ENCODE data around the gene CTAG1A. TPM values are rescaled to one million over a fixed set of nuclear protein-coding genes. Genes with fewer than 3 reads are reported as not detected.

Gene CTAG1A
- not detected in 5 replicates for total RNA-seq (2022; extraction: Qiagen RNA extraction)

DNA sequence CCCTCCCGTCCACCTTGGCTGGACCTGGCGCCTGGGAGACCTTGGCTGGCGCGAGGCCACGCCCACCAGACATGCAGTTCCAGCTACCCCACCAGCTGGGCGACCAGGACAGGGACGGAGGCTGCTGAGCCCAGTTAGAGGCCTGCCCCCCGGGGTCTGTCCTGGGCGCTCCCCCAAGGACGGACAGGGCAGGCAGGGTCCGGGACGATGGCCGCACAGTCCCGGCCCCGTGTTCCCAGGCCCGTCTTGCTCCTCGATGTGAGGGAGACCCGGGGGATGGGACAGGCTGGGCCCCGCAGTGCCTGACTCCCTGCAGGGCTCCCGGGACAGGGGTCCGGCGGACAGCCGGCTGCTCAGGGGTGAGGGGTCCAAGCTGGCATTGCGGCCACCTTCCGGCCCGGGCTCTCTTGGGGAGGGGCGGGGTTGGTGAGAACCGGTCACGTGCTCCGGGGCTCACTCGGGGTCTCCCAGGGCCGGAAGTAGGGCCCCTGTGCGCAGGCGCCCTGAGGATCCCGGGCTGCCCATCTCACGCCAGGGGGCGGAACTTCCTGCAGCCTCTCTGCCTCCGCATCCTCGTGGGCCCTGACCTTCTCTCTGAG, at the start of gene CTAG1A:
Gene CTAG1A, plus strand, starts transcription at position 549 of the 599 bp plus-strand sequence. CDS start 74 bp downstream, outside the sequence.

DNA sequence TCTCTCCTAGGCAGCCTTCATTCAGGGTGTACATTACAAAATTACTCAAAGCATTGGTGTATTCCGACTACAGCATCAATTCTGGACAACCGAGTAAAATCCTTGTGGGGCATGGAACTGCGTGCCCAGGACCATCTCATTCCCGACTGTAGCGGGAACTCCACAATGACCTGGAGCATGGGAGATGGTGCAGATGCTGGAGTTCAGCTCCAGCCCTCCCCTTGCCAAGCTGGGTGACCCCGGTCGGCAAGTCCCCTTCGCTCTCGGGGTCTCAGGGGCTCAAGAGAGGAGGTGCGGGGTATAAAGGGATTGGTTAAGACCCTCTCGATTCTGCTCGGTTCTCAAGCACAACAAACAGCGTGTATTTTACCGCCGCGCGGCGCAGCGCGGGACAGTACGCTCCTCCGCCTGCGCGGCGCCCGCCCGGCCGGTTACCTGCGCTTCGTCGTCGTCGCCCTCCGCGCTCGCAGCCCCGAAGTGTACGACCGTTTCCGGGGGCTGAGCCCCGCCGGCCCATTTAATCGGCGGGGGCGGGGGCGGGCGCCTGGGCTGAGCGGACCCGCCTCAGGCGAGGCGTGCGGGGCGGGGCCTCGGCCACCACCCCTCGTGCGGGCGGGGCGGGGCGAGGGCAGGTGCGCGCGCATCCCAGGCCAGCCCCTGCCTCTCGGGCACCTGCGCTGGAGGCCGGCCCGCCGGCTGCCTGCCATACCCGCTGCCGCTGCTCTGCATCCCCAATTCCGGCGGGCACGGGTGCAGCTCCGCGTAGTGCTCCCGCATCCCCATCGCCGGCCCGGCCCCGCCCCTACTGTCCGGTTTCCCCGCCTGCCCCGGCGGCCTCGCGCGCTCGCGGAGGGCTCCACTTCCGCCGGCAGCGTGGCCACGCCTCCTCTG, 38.3 kb upstream of the CTAG1A start, which contains the start of gene G6PD:
Gene G6PD, minus strand, starts transcription at position 493 of the 891 bp plus-strand sequence. CDS start 691 bp downstream, outside the sequence.

GRCh38 chrX:154547245-154548027, 37.5 kb upstream of the CTAG1A start, which contains the start of gene IKBKG:
Gene IKBKG, plus strand, starts transcription at chrX:154547620. Its CDS starts 4,383 bp downstream, at chrX:154552003.

GRCh38 chrX:154619182-154619581, 34.2 kb downstream of the CTAG1A start, which contains the start of gene CTAG1B:
Gene CTAG1B, minus strand, starts transcription at chrX:154619282. Its CDS starts 64 bp downstream, at chrX:154619218.

Other genes with a start within 250 kb of the CTAG1A start
- 1,424 to 1,705 TPM (median 1,562 TPM) in 5 replicates for gene FLNA, start 210.5 kb upstream of the CTAG1A start, total RNA-seq (2022; extraction: Qiagen RNA extraction)
- 137 to 168 TPM (median 157 TPM) in 5 replicates for gene EMD, start 205.8 kb upstream of the CTAG1A start, total RNA-seq (2022; extraction: Qiagen RNA extraction)
- 5,331 to 5,684 TPM (median 5,492 TPM) in 5 replicates for gene RPL10, start 186.8 kb upstream of the CTAG1A start, total RNA-seq (2022; extraction: Qiagen RNA extraction)
- 26.3 to 35.0 TPM (median 30.5 TPM) in 5 replicates for gene DNASE1L1, start 175.9 kb upstream of the CTAG1A start, total RNA-seq (2022; extraction: Qiagen RNA extraction)
- 30.7 to 42.5 TPM (median 41.1 TPM) in 5 replicates for gene TAFAZZIN, start 173.6 kb upstream of the CTAG1A start, total RNA-seq (2022; extraction: Qiagen RNA extraction)
- 80.3 to 111 TPM (median 104 TPM) in 5 replicates for gene ATP6AP1, start 156.5 kb upstream of the CTAG1A start, total RNA-seq (2022; extraction: Qiagen RNA extraction)
- gene GDI1, start 148.0 kb upstream of the CTAG1A start, total RNA-seq (2022; extraction: Qiagen RNA extraction) = 96.6 to 108 TPM (median 102 TPM) in 5 replicates
- 96.4 to 128 TPM (median 111 TPM) in 5 replicates for gene FAM50A, start 141.0 kb upstream of the CTAG1A start, total RNA-seq (2022; extraction: Qiagen RNA extraction)
- 9.4 to 21.7 TPM (median 13.8 TPM) in 5 replicates for gene PLXNA3, start 126.9 kb upstream of the CTAG1A start, total RNA-seq (2022; extraction: Qiagen RNA extraction)
- gene LAGE3, start 105.9 kb upstream of the CTAG1A start, total RNA-seq (2022; extraction: Qiagen RNA extraction) = 46.6 to 72.5 TPM (median 69.3 TPM) in 5 replicates
- 60.6 to 74.3 TPM (median 69.8 TPM) in 5 replicates for gene UBL4A, start 98.5 kb upstream of the CTAG1A start, total RNA-seq (2022; extraction: Qiagen RNA extraction)
- 29.9 to 42.7 TPM (median 41.5 TPM) in 5 replicates for gene SLC10A3, start 94.5 kb upstream of the CTAG1A start, total RNA-seq (2022; extraction: Qiagen RNA extraction)
- 30.7 to 48.5 TPM (median 45.5 TPM) in 5 replicates for gene FAM3A, start 68.9 kb upstream of the CTAG1A start, total RNA-seq (2022; extraction: Qiagen RNA extraction)
- 1,294 to 1,535 TPM (median 1,398 TPM) in 5 replicates for gene G6PD, start 38.3 kb upstream of the CTAG1A start, total RNA-seq (2022; extraction: Qiagen RNA extraction)
- gene IKBKG, start 37.5 kb upstream of the CTAG1A start, total RNA-seq (2022; extraction: Qiagen RNA extraction) = 34.5 to 47.0 TPM (median 43.8 TPM) in 5 replicates
- not detected in 5 replicates for gene CTAG1B, start 34.1 kb downstream of the CTAG1A start, total RNA-seq (2022; extraction: Qiagen RNA extraction)
- not detected in 5 replicates for gene CTAG2, start 68.4 kb downstream of the CTAG1A start, total RNA-seq (2022; extraction: Qiagen RNA extraction)
- 0.37 to 1.3 TPM (median 0.67 TPM) in 5 replicates for gene GAB3, start 165.9 kb downstream of the CTAG1A start, total RNA-seq (2022; extraction: Qiagen RNA extraction)
- 148 to 191 TPM (median 154 TPM) in 5 replicates for gene DKC1, start 177.7 kb downstream of the CTAG1A start, total RNA-seq (2022; extraction: Qiagen RNA extraction)
- 16.0 to 17.7 TPM (median 16.4 TPM) in 5 replicates for gene MPP1, start 220.4 kb downstream of the CTAG1A start, total RNA-seq (2022; extraction: Qiagen RNA extraction)
- not detected in 5 replicates for gene SMIM9, start 249.5 kb downstream of the CTAG1A start, total RNA-seq (2022; extraction: Qiagen RNA extraction)